IMR-90 (cell line): ENCODE measurements around the gene FANCD2. TPM values are rescaled to one million over a fixed set of nuclear protein-coding genes. Genes with fewer than 3 reads are reported as not detected.

Experiments used
- ATAC-seq: fragments of 200-7000 bp; cut with Tn5 transposase; 2 replicates; pipeline ENCODE4 v1.9.1; 2020; ENCODE audit warnings: low read depth, mild to moderate bottlenecking, moderate library complexity
- BruUV-seq: library from RNA; stranded (reverse); fragments of 400-500 nt; replicated peaks from 2 replicates; lab custom pipeline; 2021; lab: Mats Ljungman, UMichigan
- CTCF ChIA-PET: fragments of 300-600 bp; formaldehyde crosslinking; extraction: SDS; loops from one replicate; lab custom pipeline; 2021; ENCODE audit warnings: antibody characterized with exemption; lab: Yijun Ruan, JAX
- POLR2A ChIA-PET: fragments of 300-600 bp; sonication (Branson Sonifier 250); formaldehyde crosslinking; loops from one replicate; lab custom pipeline; 2022; ENCODE audit warnings: antibody characterized with exemption; ENCODE audit not compliant: unreplicated experiment; lab: Charles Lee
- DNase-seq: peaks from one replicate; pipeline ENCODE4 v3.0.0; 2013
- H2AFZ ChIP-seq: replicated peaks from 2 replicates; pipeline ENCODE3; 2013; ENCODE audit warnings: low read length, mild to moderate bottlenecking; ENCODE audit not compliant: poor library complexity
- H2AK5ac ChIP-seq: 2 replicates; pipeline ENCODE4 v1.6.1; 2013; ENCODE audit warnings: low read depth, low read length, inconsistent platforms
- H2AK9ac ChIP-seq: replicated peaks from 2 replicates; pipeline ENCODE3; 2013; ENCODE audit warnings: mild to moderate bottlenecking, low read depth, low read length, moderate library complexity; ENCODE audit not compliant: poor library complexity
- H2BK120ac ChIP-seq: 2 replicates; pipeline ENCODE4 v1.6.1; 2013; ENCODE audit warnings: low read depth, low read length, inconsistent platforms
- H2BK15ac ChIP-seq: 3 replicates; pipeline ENCODE4 v1.6.1; 2013; ENCODE audit warnings: low read depth, low read length, inconsistent platforms
- H2BK20ac ChIP-seq: 2 replicates; pipeline ENCODE4 v1.6.1; 2013; ENCODE audit warnings: low read depth, mild to moderate bottlenecking, inconsistent platforms, low read length, moderate library complexity
- H2BK5ac ChIP-seq: 2 replicates; pipeline ENCODE4 v1.6.1; 2013; ENCODE audit warnings: mild to moderate bottlenecking, low read depth, low read length, inconsistent platforms; ENCODE audit not compliant: poor library complexity, severe bottlenecking
- H3K14ac ChIP-seq: replicated peaks from 2 replicates; pipeline ENCODE4 v1.6.1; 2013; ENCODE audit warnings: low read depth, low read length, inconsistent platforms
- H3K18ac ChIP-seq: 2 replicates; pipeline ENCODE4 v1.6.1; 2013; ENCODE audit warnings: low read depth, low read length, control low read depth
- H3K23ac ChIP-seq: 2 replicates; pipeline ENCODE4 v1.6.1; 2013; ENCODE audit warnings: low read depth, low read length, inconsistent platforms
- H3K27ac ChIP-seq: 2 replicates; pipeline ENCODE4 v1.5.1; 2013; ENCODE audit warnings: mild to moderate bottlenecking, control low read depth, low read length; ENCODE audit not compliant: insufficient read depth
- H3K27me3 ChIP-seq: 2 replicates; pipeline ENCODE4 v1.6.1; 2013; ENCODE audit warnings: low read length; ENCODE audit not compliant: control insufficient read depth, insufficient read depth
- H3K36me3 ChIP-seq: 2 replicates; pipeline ENCODE4 v1.6.1; 2013; ENCODE audit warnings: low read length, mixed read lengths; ENCODE audit not compliant: control insufficient read depth, insufficient read depth
- H3K4ac ChIP-seq: 2 replicates; pipeline ENCODE4 v1.6.1; 2013; ENCODE audit warnings: low read depth, low read length, inconsistent platforms
- H3K4me1 ChIP-seq: 2 replicates; pipeline ENCODE4 v1.6.1; 2013; ENCODE audit warnings: low read length, mixed read lengths; ENCODE audit not compliant: control insufficient read depth, insufficient read depth
- H3K4me2 ChIP-seq: 2 replicates; pipeline ENCODE4 v1.6.1; 2013; ENCODE audit warnings: low read depth, mild to moderate bottlenecking, control low read depth, low read length, moderate library complexity
- H3K4me3 ChIP-seq: 2 replicates; pipeline ENCODE4 v1.5.1; 2013; ENCODE audit warnings: low read depth, mild to moderate bottlenecking, control low read depth, low read length, moderate library complexity; ENCODE audit not compliant: insufficient read depth
- H3K56ac ChIP-seq: 2 replicates; pipeline ENCODE4 v1.6.1; 2013; ENCODE audit warnings: low read length, inconsistent platforms; ENCODE audit not compliant: insufficient read depth; ENCODE audit errors: extremely low read depth
- H3K79me1 ChIP-seq, 2 experiments: 2 replicates each; pipeline ENCODE4 v1.6.1; 2013; ENCODE audit warnings: low read length in 2 of 2, inconsistent platforms in 1 of 2, low read depth in 1 of 2
- H3K9ac ChIP-seq: 2 replicates; pipeline ENCODE4 v1.6.1; 2013; ENCODE audit warnings: low read depth, low read length, control low read depth
- H3K9me1 ChIP-seq: 2 replicates; pipeline ENCODE4 v1.6.1; 2013; ENCODE audit warnings: low read length, inconsistent platforms; ENCODE audit not compliant: insufficient read depth
- H3K9me3 ChIP-seq: 2 replicates; pipeline ENCODE4 v1.6.1; 2013; ENCODE audit warnings: low read length; ENCODE audit not compliant: control insufficient read depth, insufficient read depth
- H4K20me1 ChIP-seq: 2 replicates; pipeline ENCODE4 v1.6.1; 2013; ENCODE audit warnings: low read length, inconsistent platforms; ENCODE audit not compliant: insufficient read depth
- H4K5ac ChIP-seq: 2 replicates; pipeline ENCODE4 v1.6.1; 2013; ENCODE audit warnings: mild to moderate bottlenecking, low read depth, low read length, control low read depth
- H4K8ac ChIP-seq, 2 experiments: 2 replicates each; pipeline ENCODE4 v1.6.1; 2013; ENCODE audit warnings: low read depth in 2 of 2, low read length in 2 of 2, control low read depth in 1 of 2, inconsistent platforms in 1 of 2
- H4K91ac ChIP-seq: 2 replicates; pipeline ENCODE4 v1.6.1; 2013; ENCODE audit warnings: low read depth, low read length, inconsistent platforms; ENCODE audit not compliant: insufficient read depth
- RFX5 ChIP-seq: IDR thresholded peaks from 2 replicates; pipeline ENCODE4 v1.8.0; 2012; ENCODE audit warnings: low read depth, mild to moderate bottlenecking, low read length, moderate library complexity
- WGBS, 2 experiments: methylation state at CpG; one replicate each; pipeline versions ENCODE4 v1.1.5 to v1.1.7; 2013; ENCODE audit warnings: missing lambda C conversion rate in 2 of 2; ENCODE audit not compliant: insufficient read length in 1 of 2; ENCODE audit errors: extremely low coverage in 2 of 2; 5-methylcytosine and 5-hydroxymethylcytosine counted together
- dilution Hi-C: fragments of 300-500 bp; cut with HindIII; formaldehyde crosslinking; loops from one replicate; pipeline ENCODE4 v1.14.3; 2018; ENCODE audit warnings: low sequenced_read_pairs; ENCODE audit not compliant: unreplicated experiment
- in situ Hi-C: fragments of 300-500 bp; cut with MboI; formaldehyde crosslinking; loops from 3 replicates; pipeline ENCODE4 v1.14.3; 2019; ENCODE audit warnings: low sequenced_read_pairs, inconsistent platforms, mixed read lengths
- intact Hi-C: fragments of 100-400 bp; cut with micrococcal nuclease; formaldehyde crosslinking; loops from 2 replicates; pipeline ENCODE4 v1.10.0; 2022
- polyA plus RNA-seq, 3 experiments: library from polyadenylated mRNA; depleted of rRNA; stranded (reverse); fragments of >200 nt; gene quantifications; 2 replicates each; pipeline ENCODE4 v1.2.3, GENCODE V29; 2012; ENCODE audit warnings: low replicate concordance in 1 of 3
- total RNA-seq: library from RNA; depleted of rRNA; stranded (reverse); fragments of >200 nt; gene quantifications from 2 replicates; pipeline ENCODE4 v1.2.3, GENCODE V29; 2012

The FANCD2 gene
- total and polyA plus RNA-seq, 2 of the 4 experiments (the other 2 are of a cell fraction): 8.9 to 19.7 TPM

DNA sequence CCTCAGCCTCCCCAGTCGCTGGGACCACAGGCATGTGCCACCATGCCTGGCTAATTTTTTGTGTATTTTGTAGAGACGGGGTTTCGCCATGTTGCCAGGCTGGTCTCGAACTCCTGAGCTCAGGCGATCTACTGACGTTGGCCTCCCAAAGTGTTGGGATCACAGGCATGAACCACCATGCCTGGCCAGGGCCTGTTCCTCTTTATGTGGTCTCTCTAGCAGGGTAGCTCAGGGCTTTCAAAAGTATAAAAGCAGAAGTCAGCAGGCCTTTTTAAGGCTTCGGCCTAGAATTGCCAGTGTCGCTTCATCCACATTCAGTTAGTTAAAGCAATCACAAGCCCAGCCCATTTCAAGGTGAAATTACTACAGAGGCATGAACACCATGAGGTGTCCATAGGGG, 123.0 kb downstream of the FANCD2 start:
- in situ Hi-C loops: no loop called here
- Histone ChIP-seq H2BK20ac (no peak overlapping the region), H3K4me1 (no peaks in the 10 kb centered on the region), H4K20me1 (peaks cover 22% of the 10 kb centered on the region), H3K9ac (no peak overlapping the region), H4K5ac (no peak overlapping the region), H3K9me3 (no peaks in the 10 kb centered on the region), H3K27ac (no peak overlapping the region), H3K4me2 (no peak overlapping the region), H4K91ac (no peak overlapping the region), H3K56ac (no peak overlapping the region), H3K79me1 (peaks cover 15 to 34% of the 10 kb centered on the region in 2 experiments; a peak in 3 of 4 replicates), H2AK9ac (no peak overlapping the region), H3K18ac (no peak overlapping the region), H4K8ac (no peak overlapping the region), H3K4ac (no peak overlapping the region), H2BK15ac (no peak overlapping the region), H3K36me3 (peaks cover 42% of the 10 kb centered on the region), H3K4me3 (no peak overlapping the region), H3K23ac (no peak overlapping the region), H2AK5ac (no peak overlapping the region), H2AFZ (no peak overlapping the region), H3K14ac (no peak overlapping the region), H2BK5ac (no peak overlapping the region), H2BK120ac (no peak overlapping the region), H3K27me3 (no peaks in the 10 kb centered on the region), H3K9me1 (no peaks in the 10 kb centered on the region)
- WGBS, 2 experiments: 94% methylated on average over 5 of the region's 8 CpGs; no CpG with 5 or more reads in 1 of the 2 experiments
- POLR2A ChIA-PET: no interaction called here
- dilution Hi-C loops: no loop called here
- ATAC-seq (no peak), DNase-seq (no peak)
- BruUV-seq: no TSS peak
- TF ChIP-seq RFX5: no peak
- CTCF ChIA-PET: no interaction called here
- intact Hi-C loops: loop anchor here (10.0 kb wide), 1 partner anchor 164 kb away; the partner anchor contains the start of gene EMC3
